Measurements from ENCODE around the gene LMO3.

Gene LMO3

GRCh38 chr12:16599081-16599480, 6.9 kb downstream of the LMO3 start:
- no peak for DNase-seq

- no peak for DNase-seq
These were observed 11.2 kb downstream of the LMO3 start for GRCh38 chr12:16594797-16595196.

- DNase-seq: no peak
These were observed 12.4 kb downstream of the LMO3 start for GRCh38 chr12:16593546-16593945.

- no peak for DNase-seq
These were observed 15.3 kb downstream of the LMO3 start for GRCh38 chr12:16590645-16591044.

GRCh38 chr12:16588812-16589211, 17.1 kb downstream of the LMO3 start:
- no peak for DNase-seq

- no peak for DNase-seq
These were observed 18.4 kb downstream of the LMO3 start for GRCh38 chr12:16587514-16587913.

GRCh38 chr12:16587110-16587453, 18.9 kb downstream of the LMO3 start:
- no peak for DNase-seq

- DNase-seq: no peak
These were observed 19.4 kb downstream of the LMO3 start for GRCh38 chr12:16586350-16587109.

- no peak for DNase-seq
These were observed 20.2 kb downstream of the LMO3 start for GRCh38 chr12:16585781-16586180.

- DNase-seq: no peak
These were observed 21.8 kb downstream of the LMO3 start for GRCh38 chr12:16583969-16584745.

GRCh38 chr12:16581416-16581815, 24.5 kb downstream of the LMO3 start:
- no peak for DNase-seq

GRCh38 chr12:16579041-16579440, 26.9 kb downstream of the LMO3 start:
- no peak for DNase-seq

GRCh38 chr12:16573398-16574077, 32.4 kb downstream of the LMO3 start:
- DNase-seq: no peak

- DNase-seq: no peak
These were observed 37.1 kb downstream of the LMO3 start for GRCh38 chr12:16568873-16569272.

GRCh38 chr12:16564675-16565074, 41.3 kb downstream of the LMO3 start:
- DNase-seq: no peak

- no peak for DNase-seq
These were observed 42.5 kb downstream of the LMO3 start for GRCh38 chr12:16563504-16563903.

GRCh38 chr12:16562921-16563320, 43.0 kb downstream of the LMO3 start:
- no peak for DNase-seq

GRCh38 chr12:16562435-16562834, 43.5 kb downstream of the LMO3 start:
- no peak for DNase-seq

GRCh38 chr12:16560273-16560672, 45.7 kb downstream of the LMO3 start:
- DNase-seq: no peak

GRCh38 chr12:16555630-16556029, 50.3 kb downstream of the LMO3 start:
- DNase-seq: no peak

- DNase-seq: no peak
These were observed 52.5 kb downstream of the LMO3 start for GRCh38 chr12:16553457-16553856.

GRCh38 chr12:16552301-16552700, 53.7 kb downstream of the LMO3 start:
- DNase-seq: no peak

GRCh38 chr12:16545836-16546235, 60.1 kb downstream of the LMO3 start:
- DNase-seq: no peak

- DNase-seq: no peak
These were observed 63.4 kb downstream of the LMO3 start for GRCh38 chr12:16542586-16542985.
